HG02884 (cell line): ENCODE results near the gene ACSL1.

Source experiments
- ATAC-seq: cut with Tn5 transposase; IDR thresholded peaks from one replicate; pipeline ENCODE4 v1.9.1; 2021; ENCODE audit warnings: mild to moderate bottlenecking, moderate library complexity; ENCODE audit not compliant: unreplicated experiment

Gene ACSL1

DNA sequence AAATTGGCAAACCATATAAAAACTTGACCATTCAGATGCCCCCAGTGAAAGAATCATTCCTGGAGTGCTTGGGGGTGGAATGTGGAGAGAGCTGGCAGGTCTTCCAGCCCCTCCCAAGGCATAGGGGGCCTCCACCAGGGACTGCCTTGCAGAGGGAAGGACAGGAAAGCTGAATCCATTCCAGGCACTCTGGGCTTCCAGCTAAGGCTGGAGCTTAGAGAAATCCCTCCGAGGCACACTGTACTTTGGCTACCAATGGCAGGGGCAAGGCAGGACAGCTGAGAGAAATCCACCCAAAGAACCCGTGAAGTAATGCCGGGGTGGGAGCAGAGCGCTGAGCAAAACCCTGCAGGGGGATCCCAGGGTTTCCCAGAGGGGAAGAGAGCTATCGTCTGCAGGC, 95.8 kb downstream of the ACSL1 start:
- no peak for ATAC-seq

DNA sequence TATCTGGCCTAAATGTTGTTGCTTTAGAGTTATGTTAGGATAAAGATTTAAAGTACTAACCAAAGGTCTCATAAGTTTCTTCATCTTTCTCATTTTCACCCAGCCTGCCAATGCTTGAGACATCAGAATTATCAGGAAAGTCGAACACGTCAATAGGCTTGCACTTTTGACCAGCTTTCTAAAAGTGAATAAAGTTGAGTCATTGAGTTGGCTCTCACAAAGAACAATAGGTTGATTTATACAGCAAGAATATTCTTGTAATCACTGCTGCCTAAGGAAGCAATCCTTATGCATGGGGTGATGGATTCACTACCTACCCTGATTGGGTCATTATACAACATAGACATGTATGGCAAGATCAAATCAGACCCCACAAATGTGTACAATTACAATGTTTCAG, 96.9 kb downstream of the ACSL1 start:
- ATAC-seq = no peak

- no peak for ATAC-seq
Measured at GRCh38 chr4:184727430-184727829, 98.3 kb downstream of the ACSL1 start.

DNA sequence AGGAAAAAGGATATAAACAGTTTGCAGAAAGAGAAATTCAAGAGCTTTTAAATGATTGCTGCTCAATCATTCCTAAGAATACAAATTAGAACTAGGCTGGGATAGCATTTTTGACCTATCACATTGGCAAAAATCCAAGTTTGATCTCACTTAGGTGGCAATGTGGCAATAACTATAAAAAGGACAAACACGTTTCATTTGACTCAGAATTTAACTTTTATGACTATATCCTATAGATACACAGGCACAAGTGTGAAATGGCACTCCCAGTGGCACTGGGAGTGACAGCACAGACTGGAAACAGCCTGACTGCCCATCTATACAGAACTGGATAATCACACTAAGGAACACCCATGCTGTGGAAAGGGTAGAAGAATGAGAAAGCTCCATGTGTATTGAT, 103.0 kb downstream of the ACSL1 start:
- ATAC-seq = no peak

DNA sequence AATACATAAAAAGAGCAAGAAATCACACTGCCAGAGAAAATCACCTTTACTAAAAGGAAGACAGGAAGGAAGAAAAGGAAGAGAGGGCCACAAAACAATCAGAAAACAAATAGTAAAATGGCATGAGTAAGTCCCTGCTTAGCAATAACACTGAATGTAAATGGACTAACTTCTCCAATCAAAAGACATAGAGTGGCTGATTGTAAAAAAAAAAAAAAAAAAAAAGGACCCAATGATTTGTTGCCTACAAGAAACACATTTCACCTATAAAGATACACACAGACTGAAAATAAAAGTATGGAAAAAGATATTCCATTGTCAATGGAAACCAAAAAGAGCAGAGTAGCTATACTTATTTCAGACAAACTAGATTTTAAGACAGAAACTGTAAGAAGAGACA, 104.5 kb downstream of the ACSL1 start:
- no peak for ATAC-seq

DNA sequence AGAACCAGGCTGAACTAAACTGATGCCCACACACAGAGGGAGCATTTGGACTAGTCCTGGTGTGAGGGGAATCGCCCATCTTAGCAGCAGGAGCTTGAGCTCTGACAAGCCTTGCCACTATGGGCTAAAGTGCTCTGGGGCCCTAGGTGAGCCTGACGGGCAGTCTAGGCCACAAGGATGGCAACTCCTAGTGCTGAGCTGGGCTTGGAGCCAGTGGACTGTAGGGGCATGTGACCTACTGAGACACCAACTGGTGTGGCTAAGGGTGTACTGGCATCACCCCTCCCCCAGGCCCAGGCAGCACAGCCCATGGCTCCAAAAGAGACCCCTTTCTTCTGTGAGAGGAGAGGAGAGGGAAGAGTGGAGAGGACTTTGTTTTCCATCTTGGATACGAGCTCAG, 106.4 kb downstream of the ACSL1 start:
- no peak for ATAC-seq

- ATAC-seq = no peak
Measured at GRCh38 chr4:184715526-184715925, 110.2 kb downstream of the ACSL1 start.

DNA sequence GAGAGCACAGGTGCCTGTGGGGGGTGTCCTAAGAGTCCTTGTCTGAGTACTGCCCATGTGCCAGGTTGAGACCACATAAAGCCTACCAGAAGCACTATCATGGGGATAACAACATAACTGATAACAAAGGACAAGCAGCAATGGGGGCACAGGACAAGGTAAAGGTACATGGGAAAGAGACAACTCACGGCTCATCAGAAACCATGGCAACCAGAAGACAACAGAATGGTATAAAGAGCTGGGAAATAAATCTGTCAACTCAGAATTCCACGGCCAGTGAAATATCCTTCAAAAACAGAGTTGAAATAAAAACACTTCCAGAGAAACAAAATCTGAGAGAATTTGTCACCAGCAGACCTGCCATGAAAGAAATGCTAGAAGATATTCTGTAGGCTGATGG, 111.9 kb downstream of the ACSL1 start:
- no peak for ATAC-seq

- no peak for ATAC-seq
Measured at GRCh38 chr4:184712322-184712721, 113.4 kb downstream of the ACSL1 start.

- no peak for ATAC-seq
Measured at GRCh38 chr4:184706453-184706852, 119.3 kb downstream of the ACSL1 start.

- no peak for ATAC-seq
Measured at GRCh38 chr4:184705692-184706091, 120.1 kb downstream of the ACSL1 start.
